H9 (cell line): Measurements from ENCODE around the gene CRHR1. TPM values are rescaled to one million over a fixed set of nuclear protein-coding genes. Genes with fewer than 3 reads are reported as not detected.
A peak's percentile ranks its signal among the peaks of the same experiment; 100 is the strongest.

Experiments
- DNase-seq: peaks from one replicate; pipeline ENCODE4 v3.0.0-alpha.2; 2017
- H2AFZ ChIP-seq: one replicate; pipeline ENCODE4 v1.6.1; 2013; ENCODE audit warnings: mild to moderate bottlenecking, low read length, control low read depth, moderate library complexity
- H2AK5ac ChIP-seq: 2 replicates; pipeline ENCODE4 v1.6.1; 2013; ENCODE audit warnings: low read length, control low read depth, mixed read lengths; ENCODE audit not compliant: insufficient read length
- H2BK120ac ChIP-seq: one replicate; pipeline ENCODE4 v1.6.1; 2013; ENCODE audit warnings: low read depth, mild to moderate bottlenecking, low read length, control low read depth, inconsistent platforms; ENCODE audit not compliant: poor library complexity, severe bottlenecking
- H2BK12ac ChIP-seq: 2 replicates; pipeline ENCODE4 v1.6.1; 2013; ENCODE audit warnings: low read length, control low read depth, mixed read lengths, low read depth; ENCODE audit not compliant: insufficient read length
- H2BK15ac ChIP-seq: 2 replicates; pipeline ENCODE4 v1.6.1; 2013; ENCODE audit warnings: low read depth, low read length, control low read depth
- H2BK20ac ChIP-seq: one replicate; pipeline ENCODE4 v1.6.1; 2013; ENCODE audit warnings: low read depth, mild to moderate bottlenecking, low read length, control low read depth, inconsistent platforms; ENCODE audit not compliant: poor library complexity, severe bottlenecking
- H2BK5ac ChIP-seq: 2 replicates; pipeline ENCODE4 v1.6.1; 2013; ENCODE audit warnings: low read length, control low read depth, mixed read lengths; ENCODE audit not compliant: insufficient read length
- H3K14ac ChIP-seq: 2 replicates; pipeline ENCODE4 v1.6.1; 2013; ENCODE audit warnings: low read length, control low read depth; ENCODE audit not compliant: insufficient read depth
- H3K18ac ChIP-seq: 2 replicates; pipeline ENCODE4 v1.6.1; 2013; ENCODE audit warnings: low read depth, mild to moderate bottlenecking, mixed read lengths, low read length, control low read depth; ENCODE audit not compliant: insufficient read length
- H3K23ac ChIP-seq: 2 replicates; pipeline ENCODE4 v1.6.1; 2013; ENCODE audit warnings: low read length, control low read depth, mixed read lengths, low read depth; ENCODE audit not compliant: insufficient read length
- H3K23me2 ChIP-seq: 2 replicates; pipeline ENCODE4 v1.6.1; 2013; ENCODE audit warnings: low read depth, mild to moderate bottlenecking, mixed read lengths, low read length, control low read depth; ENCODE audit not compliant: insufficient read length, poor library complexity, severe bottlenecking
- H3K27ac ChIP-seq: 2 replicates; pipeline ENCODE4 v1.5.1; 2013; ENCODE audit warnings: low read length, control low read depth, mixed read lengths, low read depth; ENCODE audit not compliant: insufficient read length
- H3K27me3 ChIP-seq: 2 replicates; pipeline ENCODE4 v1.6.1; 2013; ENCODE audit warnings: low read length, control low read depth, inconsistent platforms; ENCODE audit not compliant: insufficient read depth
- H3K4ac ChIP-seq: 2 replicates; pipeline ENCODE4 v1.6.1; 2013; ENCODE audit warnings: low read depth, mild to moderate bottlenecking, control low read depth, inconsistent platforms, low read length, moderate library complexity
- H3K4me1 ChIP-seq: 2 replicates; pipeline ENCODE4 v1.6.1; 2013; ENCODE audit warnings: low read length, control low read depth, inconsistent platforms; ENCODE audit not compliant: insufficient read depth
- H3K4me2 ChIP-seq: 2 replicates; pipeline ENCODE4 v1.6.1; 2013; ENCODE audit warnings: low read length, control low read depth, mixed read lengths; ENCODE audit not compliant: insufficient read length, insufficient read depth
- H3K56ac ChIP-seq: 2 replicates; pipeline ENCODE4 v1.6.1; 2013; ENCODE audit warnings: low read depth, mild to moderate bottlenecking, mixed read lengths, low read length, control low read depth; ENCODE audit not compliant: insufficient read length
- H3K79me1 ChIP-seq: 2 replicates; pipeline ENCODE4 v1.6.1; 2013; ENCODE audit warnings: low read depth, mild to moderate bottlenecking, moderate library complexity, low read length, control low read depth, inconsistent platforms; ENCODE audit not compliant: insufficient read depth, poor library complexity, severe bottlenecking
- H3K79me2 ChIP-seq: 2 replicates; pipeline ENCODE4 v1.6.1; 2013; ENCODE audit warnings: low read length, control low read depth, inconsistent platforms; ENCODE audit not compliant: insufficient read depth
- H3K9ac ChIP-seq: 2 replicates; pipeline ENCODE4 v1.6.1; 2013; ENCODE audit warnings: low read length, control low read depth, mixed read lengths; ENCODE audit not compliant: insufficient read length; ENCODE audit errors: extremely low read depth
- H3K9me3 ChIP-seq: one replicate; pipeline ENCODE4 v1.6.1; 2013; ENCODE audit warnings: low read depth, low read length, inconsistent platforms; ENCODE audit not compliant: control insufficient read depth
- H3T11ph ChIP-seq: one replicate; pipeline ENCODE4 v1.6.1; 2013; ENCODE audit warnings: mild to moderate bottlenecking, low read length, control low read depth, inconsistent platforms
- H4K20me1 ChIP-seq: one replicate; pipeline ENCODE4 v1.6.1; 2013; ENCODE audit not compliant: control insufficient read depth, insufficient read length, insufficient read depth
- H4K5ac ChIP-seq: 2 replicates; pipeline ENCODE4 v1.6.1; 2013; ENCODE audit warnings: low read depth, mild to moderate bottlenecking, mixed read lengths, low read length, control low read depth; ENCODE audit not compliant: insufficient read length
- H4K8ac ChIP-seq: replicated peaks from 2 replicates; pipeline ENCODE4 v1.6.1; 2013; ENCODE audit warnings: low read length, control low read depth, mixed read lengths, low read depth; ENCODE audit not compliant: insufficient read length
- H4K91ac ChIP-seq: 2 replicates; pipeline ENCODE4 v1.6.1; 2013; ENCODE audit warnings: low read depth, mild to moderate bottlenecking, moderate library complexity, mixed read lengths, low read length, control low read depth; ENCODE audit not compliant: insufficient read length
- H3K27ac Mint-ChIP-seq, 3 experiments: 2 replicates in 2 of 3; 3 replicates in 1 of 3; pipeline ENCODE4 v1.8.0; 2020 to 2021; ENCODE audit warnings: mixed read lengths in 3 of 3, mild to moderate bottlenecking in 1 of 3, moderate library complexity in 1 of 3
- H3K27me3 Mint-ChIP-seq: 2 replicates; pipeline ENCODE4 v1.8.0; 2021; ENCODE audit warnings: low read depth, mild to moderate bottlenecking, moderate library complexity, mixed read lengths
- H3K36me3 Mint-ChIP-seq, 3 experiments: 2 replicates in 2 of 3; 3 replicates in 1 of 3; pipeline ENCODE4 v1.8.0; 2020 to 2021; ENCODE audit warnings: low read depth in 3 of 3, mixed read lengths in 3 of 3; ENCODE audit not compliant: insufficient read depth in 1 of 3
- H3K4me1 Mint-ChIP-seq, 2 experiments: 2 replicates each; pipeline ENCODE4 v1.8.0; 2020; ENCODE audit warnings: mixed read lengths in 2 of 2
- H3K4me3 Mint-ChIP-seq, 2 experiments: 2 replicates in 1 of 2; 3 replicates in 1 of 2; pipeline ENCODE4 v1.8.0; 2020 to 2021; ENCODE audit warnings: mild to moderate bottlenecking in 2 of 2, mixed read lengths in 2 of 2, moderate library complexity in 1 of 2
- H3K9me3 Mint-ChIP-seq, 2 experiments: 2 replicates in 1 of 2; 3 replicates in 1 of 2; pipeline ENCODE4 v1.8.0; 2020; ENCODE audit warnings: mild to moderate bottlenecking in 2 of 2, mixed read lengths in 2 of 2, moderate library complexity in 1 of 2
- CTCF ChIP-seq: fragments of 200-600 bp; sonication (generic); conservative IDR thresholded peaks from 3 replicates; pipeline ENCODE4 v1.8.0; 2021; ENCODE audit warnings: antibody characterized with exemption, mild to moderate bottlenecking
- WGBS: extraction: QIAGEN DNeasy Blood & Tissue Kit; methylation state at CpG from one replicate; pipeline ENCODE4 v1.1.7; 2013; ENCODE audit warnings: missing lambda C conversion rate, low lambda C conversion rate, mixed read lengths; ENCODE audit not compliant: insufficient read length; ENCODE audit errors: extremely low coverage; 5-methylcytosine and 5-hydroxymethylcytosine counted together
- total RNA-seq: library from RNA; stranded (reverse); gene quantifications from 2 replicates; pipeline ENCODE4 v1.2.1, GENCODE V29; 2021

Gene CRHR1
- total RNA-seq, 1 experiment from 2014 or later, result 0.52 TPM

GRCh38 chr17:45852535-45853297, 68.6 kb downstream of the CRHR1 start:
- Mint-ChIP-seq H3K27me3 (peaks cover 28% of the 10 kb centered on the region), H3K4me1 (peaks cover 0 to 3% of the 10 kb centered on the region in 2 experiments; a peak in 1 of 4 replicates), H3K36me3 (no peaks in the 10 kb centered on the region), H3K27ac (no peak overlapping the region), H3K4me3 (no peak overlapping the region), H3K9me3 (0 out of 5 replicates have a peak, but pooled peaks cover 0 to 3% of the 10 kb centered on the region in 2 experiments)
- Histone ChIP-seq H4K5ac (no peak overlapping the region), H3K9me3 (no peaks in the 10 kb centered on the region), H3K4me2 (no peak overlapping the region), H3K56ac (no peak overlapping the region), H3K27ac (no peak overlapping the region), H3K4me1 (no peaks in the 10 kb centered on the region), H3K14ac (no peak overlapping the region), H3K79me1 (no peaks in the 10 kb centered on the region), H2AFZ (no peak overlapping the region), H3K9ac (no peak overlapping the region), H3T11ph (no peak overlapping the region), H3K4ac (no peak overlapping the region), H2AK5ac (no peak overlapping the region), H3K18ac (no peak overlapping the region), H2BK5ac (no peak overlapping the region), H3K23ac (no peak overlapping the region), H3K27me3 (peaks cover 3% of the 10 kb centered on the region; the same call in 1 of the 2 replicates), H4K91ac (no peak overlapping the region), H3K23me2 (no peaks in the 10 kb centered on the region), H2BK120ac (no peak overlapping the region), H3K79me2 (no peaks in the 10 kb centered on the region), H2BK12ac (no peak overlapping the region), H4K8ac (no peak overlapping the region), H2BK15ac (no peak overlapping the region), H2BK20ac (no peak overlapping the region), H4K20me1 (no peaks in the 10 kb centered on the region)
- peak; percentile 96 for TF ChIP-seq CTCF
- WGBS, result no CpG with 5 or more reads among the region's 12 CpGs
- peak; percentile 73 for DNase-seq
